GM10266 (cell line): ENCODE data around the gene RRP12.
"Not testable (repeated sequence)": the region's sequence is repeated elsewhere in the genome, so short reads cannot be mapped to it uniquely, and the experiment has no call there.

Experiments
- DNase-seq: peaks from one replicate; pipeline ENCODE4 v3.0.0; 2012; ENCODE audit errors: extremely low spot score
- TF ChIP-seq, protein P1 (sequence below): IDR thresholded peaks from 2 replicates; pipeline ENCODE4 v1.5.1; 2012; ENCODE audit warnings: mild to moderate bottlenecking, low read depth; ENCODE audit not compliant: control insufficient read depth, insufficient read depth; ENCODE audit errors: missing control alignments

Gene RRP12

DNA sequence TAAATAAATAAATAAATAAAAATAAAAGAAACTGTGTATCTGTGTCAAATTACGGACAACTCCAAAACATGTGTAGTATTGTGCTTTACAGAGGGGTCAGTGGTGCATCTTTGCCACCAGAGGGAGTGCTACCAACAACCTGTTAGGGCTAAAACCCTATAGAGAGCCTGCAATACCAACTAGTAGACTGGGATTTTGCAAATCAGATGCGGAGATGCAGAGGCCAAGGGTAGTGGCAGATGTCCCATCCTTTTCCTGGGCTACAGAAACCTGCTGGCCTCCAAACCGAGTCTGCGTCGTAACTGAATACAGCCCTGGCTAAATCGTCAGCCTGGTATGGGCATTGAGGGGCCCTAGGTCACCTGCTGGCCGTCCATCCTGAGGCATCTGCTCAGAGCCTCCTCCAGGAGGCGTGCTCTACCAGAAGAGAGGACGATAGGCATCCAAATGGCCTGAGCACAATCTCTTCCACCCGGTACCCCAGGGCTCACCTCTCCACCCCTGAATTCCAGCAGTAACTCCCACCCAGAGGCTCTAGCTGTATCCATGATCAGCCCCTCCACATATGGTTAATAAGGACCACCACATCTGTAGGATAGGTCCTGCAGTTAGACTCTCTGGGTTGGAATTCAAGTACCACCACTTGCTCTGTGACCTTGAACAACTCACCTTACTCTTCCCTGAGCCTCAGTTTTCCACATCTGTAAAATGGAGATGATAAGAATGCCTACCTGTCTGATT is 6.2 kb upstream of the RRP12 start:
- TF ChIP-seq, protein P1, sequence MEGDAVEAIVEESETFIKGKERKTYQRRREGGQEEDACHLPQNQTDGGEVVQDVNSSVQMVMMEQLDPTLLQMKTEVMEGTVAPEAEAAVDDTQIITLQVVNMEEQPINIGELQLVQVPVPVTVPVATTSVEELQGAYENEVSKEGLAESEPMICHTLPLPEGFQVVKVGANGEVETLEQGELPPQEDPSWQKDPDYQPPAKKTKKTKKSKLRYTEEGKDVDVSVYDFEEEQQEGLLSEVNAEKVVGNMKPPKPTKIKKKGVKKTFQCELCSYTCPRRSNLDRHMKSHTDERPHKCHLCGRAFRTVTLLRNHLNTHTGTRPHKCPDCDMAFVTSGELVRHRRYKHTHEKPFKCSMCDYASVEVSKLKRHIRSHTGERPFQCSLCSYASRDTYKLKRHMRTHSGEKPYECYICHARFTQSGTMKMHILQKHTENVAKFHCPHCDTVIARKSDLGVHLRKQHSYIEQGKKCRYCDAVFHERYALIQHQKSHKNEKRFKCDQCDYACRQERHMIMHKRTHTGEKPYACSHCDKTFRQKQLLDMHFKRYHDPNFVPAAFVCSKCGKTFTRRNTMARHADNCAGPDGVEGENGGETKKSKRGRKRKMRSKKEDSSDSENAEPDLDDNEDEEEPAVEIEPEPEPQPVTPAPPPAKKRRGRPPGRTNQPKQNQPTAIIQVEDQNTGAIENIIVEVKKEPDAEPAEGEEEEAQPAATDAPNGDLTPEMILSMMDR: peak; percentile 83
- peak; percentile 77 for DNase-seq

DNA sequence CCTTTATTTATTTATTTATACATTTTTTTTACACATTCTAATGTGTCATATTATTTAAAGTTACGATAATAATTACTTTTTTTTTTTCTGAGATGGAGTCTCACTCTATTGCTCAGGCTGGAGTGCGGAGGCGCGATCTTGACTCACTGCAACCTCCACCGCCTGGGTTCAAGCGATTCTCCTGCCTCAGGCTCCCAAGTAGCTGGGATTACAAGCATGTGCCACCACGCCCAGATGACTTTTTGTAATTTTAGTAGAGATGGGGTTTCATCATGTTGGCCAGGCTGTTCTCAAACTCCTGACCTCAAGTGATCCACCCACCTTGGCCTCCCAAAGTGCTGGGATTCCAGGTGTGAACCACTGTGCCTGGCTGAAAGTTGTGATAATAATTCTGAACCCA is 5.3 kb upstream of the RRP12 start:
- DNase-seq: not testable (repeated sequence)

DNA sequence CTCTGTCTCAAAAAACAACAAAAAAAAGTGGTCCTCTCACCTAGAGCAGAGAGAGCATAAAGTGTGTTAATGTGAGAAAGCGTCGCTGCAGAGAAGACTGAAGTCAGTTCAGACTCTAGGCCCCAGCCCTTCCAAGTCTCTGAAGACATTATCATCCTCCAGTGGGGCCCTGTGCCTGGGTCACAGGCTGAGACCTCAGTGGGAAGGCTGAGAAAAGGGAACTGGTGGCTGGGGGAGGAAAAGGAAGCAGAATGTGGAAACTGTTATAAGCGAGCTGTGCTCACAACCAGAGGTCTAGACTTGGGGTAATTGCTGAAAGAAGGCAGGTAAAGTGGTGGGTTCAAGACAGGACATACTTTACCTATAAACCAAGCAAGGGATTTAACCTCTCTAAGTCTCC is 4.9 kb upstream of the RRP12 start:
- TF ChIP-seq, protein P1: no peak
- no peak for DNase-seq

DNA sequence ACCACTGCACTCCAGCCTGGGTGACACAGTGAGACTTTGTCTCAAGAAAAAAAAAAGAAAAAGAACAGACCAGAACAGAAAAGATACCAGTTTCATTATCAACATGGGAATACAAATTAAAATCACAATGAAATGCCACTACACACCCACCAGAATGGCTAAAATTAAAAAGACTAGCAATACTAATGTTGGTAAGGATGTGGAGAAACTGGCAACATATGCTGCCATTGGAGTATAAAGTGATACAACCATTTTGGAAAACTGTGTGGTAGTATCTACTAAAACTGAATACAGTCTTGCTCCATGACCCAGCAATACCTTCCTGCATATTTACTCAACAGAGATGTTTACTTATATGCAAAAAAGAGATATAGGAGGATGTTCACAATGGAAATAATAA is 2.9 kb upstream of the RRP12 start:
- TF ChIP-seq, protein P1: no peak

DNA sequence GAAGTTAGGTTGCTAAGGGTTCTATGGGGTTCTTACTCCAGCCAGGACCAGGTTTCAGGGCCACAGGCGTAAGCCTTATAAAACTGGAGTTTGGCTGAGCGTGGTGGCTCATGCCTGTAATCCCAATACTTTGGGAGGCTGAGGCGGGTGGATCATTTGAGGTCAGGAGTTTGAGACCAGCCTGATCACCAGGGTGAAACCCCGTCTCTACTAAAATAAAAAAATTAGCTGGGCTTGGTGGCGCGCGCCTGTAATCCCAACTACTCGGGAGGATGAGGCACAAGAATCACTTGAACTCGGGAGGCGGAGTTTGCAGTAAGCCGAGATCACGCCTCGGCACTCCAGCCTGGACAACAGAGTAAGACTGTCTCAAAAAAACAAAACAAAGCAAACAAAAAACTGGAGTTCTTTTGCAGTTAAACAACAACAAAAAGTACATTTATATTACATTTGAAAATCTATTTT is 347 bp upstream of the RRP12 start:
- TF ChIP-seq, protein P1: no peak
- no peak for DNase-seq

More for the DNA sequence above, 2.9 kb upstream of the RRP12 start:
- no peak for DNase-seq

DNA sequence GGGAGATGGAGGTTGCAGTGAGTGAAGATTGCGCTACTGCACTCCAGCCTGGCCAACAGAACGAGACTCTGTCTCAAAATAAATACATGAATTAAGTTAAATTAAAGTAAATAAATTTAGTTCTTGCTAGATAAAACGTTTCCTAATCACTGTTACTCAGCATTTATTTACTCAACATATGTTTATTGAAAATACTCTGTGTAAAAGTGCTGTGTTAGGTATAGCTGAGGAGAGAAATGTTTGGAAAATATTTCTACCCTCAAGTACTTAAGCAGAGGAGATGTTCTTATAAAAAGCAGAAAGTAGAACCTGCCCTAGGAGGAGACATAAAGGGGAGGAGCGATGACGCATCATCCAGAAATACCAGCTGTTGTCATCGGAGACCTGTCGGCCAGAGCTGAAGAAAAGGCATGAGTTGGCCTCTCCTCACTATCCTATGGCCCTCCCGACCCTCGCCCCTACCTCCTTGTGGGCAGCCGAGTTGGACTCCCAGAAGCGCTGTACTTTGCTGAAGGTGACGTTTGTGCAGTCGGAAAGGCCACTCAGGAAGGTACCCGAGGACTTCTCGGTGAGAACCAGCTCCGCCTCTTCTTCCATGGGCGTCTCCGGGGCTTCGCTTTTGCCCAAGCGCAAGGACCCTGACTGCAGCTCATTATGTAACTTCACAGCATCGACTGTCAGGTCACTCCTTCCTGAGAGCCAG is 1.1 kb downstream of the RRP12 start:
- TF ChIP-seq, protein P1: no peak
- DNase-seq: peak; percentile 62

DNA sequence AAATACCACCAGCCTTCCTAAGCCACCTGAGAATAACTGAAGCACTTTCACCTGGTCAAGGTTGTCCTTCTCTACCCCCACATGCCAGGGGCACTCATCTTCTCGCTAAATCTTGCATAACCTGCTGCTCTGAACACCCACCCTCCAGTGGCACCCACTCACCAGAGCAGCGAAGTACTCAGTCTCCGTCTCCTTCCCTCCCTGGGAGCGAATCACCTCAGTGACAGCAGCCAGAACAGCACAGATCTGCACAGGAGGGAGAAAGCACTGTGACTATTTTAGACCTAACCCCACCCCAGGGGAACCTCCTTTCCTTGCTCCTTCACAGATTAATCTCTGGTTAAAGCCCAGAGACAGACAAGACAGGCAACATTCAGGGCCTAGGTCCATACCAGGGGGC is 5.1 kb downstream of the RRP12 start:
- TF ChIP-seq, protein P1: no peak

More for the DNA sequence above, 5.1 kb downstream of the RRP12 start:
- DNase-seq: no peak
